ENCODE measurements around the gene LETM1. TPM values are rescaled to one million over a fixed set of nuclear protein-coding genes. Genes with fewer than 3 reads are reported as not detected.

The LETM1 gene
- total RNA-seq, 1 donor from 2014 or later = 60.3 TPM

GRCh38 chr4:1832690-1833089 is 23.3 kb downstream of the LETM1 start:
- no peak for DNase-seq (ENCODE audit: low read depth)
- FAIRE-seq = no peak
- Mint-ChIP-seq H3K36me3 (ENCODE audit: low read depth, unreplicated experiment) (peaks cover 17% of the 10 kb centered on the region), H3K9me3 (ENCODE audit: unreplicated experiment) (no peaks in the 10 kb centered on the region), H3K27me3 (ENCODE audit: low read depth, unreplicated experiment) (no peaks in the 10 kb centered on the region), H3K4me3 (ENCODE audit: unreplicated experiment) (no peak overlapping the region), H3K27ac (ENCODE audit: unreplicated experiment) (no peak overlapping the region), H3K4me1 (ENCODE audit: low read depth, unreplicated experiment) (peaks cover 7% of the 10 kb centered on the region)
- H3K4me1 ChIP-seq (ENCODE audit: insufficient read depth, low read length) = no peaks in the 10 kb centered on the region
- peaks cover 28% of the 10 kb centered on the region for H3K36me3 ChIP-seq (ENCODE audit: insufficient read depth, low read length)
- H3K4me3 ChIP-seq (ENCODE audit: insufficient read depth, low read depth, low read length) = no peak overlapping the region
- TF ChIP-seq CTCF (IDR thresholded peaks at IDR 0.05; ENCODE audit: insufficient read depth, low read depth, low read length) (no peak), EZH2 (IDR thresholded peaks at IDR 0.05; ENCODE audit: insufficient read depth, low read length) (no peak)
- no peak overlapping the region for H3K4me2 ChIP-seq (ENCODE audit: low read length)
- H3K27me3 ChIP-seq (ENCODE audit: insufficient read depth, low read length) = no peaks in the 10 kb centered on the region
- H3K27ac ChIP-seq (ENCODE audit: low read depth, low read length) = no peak overlapping the region
- no peak overlapping the region for H3K9ac ChIP-seq (ENCODE audit: low read length)
- no peaks in the 10 kb centered on the region for H3K9me3 ChIP-seq (ENCODE audit: insufficient read depth, low read depth, low read length)
- no peak overlapping the region for H2AFZ ChIP-seq (ENCODE audit: low read depth, low read length)
- peaks cover 36% of the 10 kb centered on the region for H4K20me1 ChIP-seq (ENCODE audit: insufficient read depth, low read length)
- H3K79me2 ChIP-seq (ENCODE audit: insufficient read depth, low read length) = no peaks in the 10 kb centered on the region

GRCh38 chr4:1831331-1831730 is 24.6 kb downstream of the LETM1 start:
- no peaks in the 10 kb centered on the region for H3K9me3 Mint-ChIP-seq (ENCODE audit: unreplicated experiment)
- no peak for FAIRE-seq
- peaks cover 7% of the 10 kb centered on the region for H3K4me1 Mint-ChIP-seq (ENCODE audit: low read depth, unreplicated experiment)
- no peak overlapping the region for H3K4me3 Mint-ChIP-seq (ENCODE audit: unreplicated experiment)
- H3K9ac ChIP-seq (ENCODE audit: low read length) = no peak overlapping the region
- H3K79me2 ChIP-seq (ENCODE audit: insufficient read depth, low read length) = no peaks in the 10 kb centered on the region
- H3K9me3 ChIP-seq (ENCODE audit: insufficient read depth, low read depth, low read length) = no peaks in the 10 kb centered on the region
- no peak overlapping the region for H3K4me2 ChIP-seq (ENCODE audit: low read length)
- peaks cover 36% of the 10 kb centered on the region for H4K20me1 ChIP-seq (ENCODE audit: insufficient read depth, low read length)
- no peaks in the 10 kb centered on the region for H3K27me3 ChIP-seq (ENCODE audit: insufficient read depth, low read length)
- H3K27me3 Mint-ChIP-seq (ENCODE audit: low read depth, unreplicated experiment) = no peaks in the 10 kb centered on the region
- TF ChIP-seq CTCF (IDR thresholded peaks at IDR 0.05; ENCODE audit: insufficient read depth, low read depth, low read length) = no peak
- TF ChIP-seq EZH2 (IDR thresholded peaks at IDR 0.05; ENCODE audit: insufficient read depth, low read length) = no peak
- H3K4me1 ChIP-seq (ENCODE audit: insufficient read depth, low read length) = no peaks in the 10 kb centered on the region
- peaks cover 29% of the 10 kb centered on the region for H3K36me3 ChIP-seq (ENCODE audit: insufficient read depth, low read length)
- DNase-seq (ENCODE audit: low read depth) = no peak
- H3K36me3 Mint-ChIP-seq (ENCODE audit: low read depth, unreplicated experiment) = peaks cover 20% of the 10 kb centered on the region
- H3K4me3 ChIP-seq (ENCODE audit: insufficient read depth, low read depth, low read length) = no peak overlapping the region
- no peak overlapping the region for H3K27ac Mint-ChIP-seq (ENCODE audit: unreplicated experiment)
- H3K27ac ChIP-seq (ENCODE audit: low read depth, low read length) = no peak overlapping the region
- no peak overlapping the region for H2AFZ ChIP-seq (ENCODE audit: low read depth, low read length)

DNA sequence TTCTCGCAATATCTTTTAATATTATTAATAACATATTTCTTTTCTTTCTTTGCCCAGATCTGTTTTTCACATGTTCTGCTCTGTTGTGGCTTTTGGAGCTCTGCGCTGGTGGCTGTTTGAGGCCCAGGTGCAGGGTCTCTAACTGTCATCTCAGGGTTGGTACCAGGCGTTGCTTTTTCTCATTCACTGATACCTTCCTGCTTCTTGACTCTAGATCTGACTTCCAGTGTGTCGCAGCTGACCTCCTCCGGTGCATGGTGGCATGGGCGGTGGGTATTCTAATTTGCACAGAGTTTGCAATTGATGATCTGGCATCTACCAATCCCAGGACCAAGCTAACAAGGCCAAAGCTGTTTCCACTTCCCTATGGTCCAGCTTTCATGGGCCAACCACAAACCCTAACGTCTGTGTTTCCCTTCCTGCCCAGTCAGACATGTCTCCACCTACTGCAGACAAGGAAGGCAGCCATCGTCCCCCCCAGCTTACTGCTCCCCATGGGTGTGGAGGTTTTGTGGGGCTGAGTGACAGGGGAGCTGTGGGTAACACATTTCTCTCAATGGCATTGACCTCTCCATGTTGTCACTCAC is 25.2 kb downstream of the LETM1 start:
- H3K9me3 ChIP-seq (ENCODE audit: insufficient read depth, low read depth, low read length) = no peaks in the 10 kb centered on the region
- no peak for FAIRE-seq
- Mint-ChIP-seq H3K36me3 (ENCODE audit: low read depth, unreplicated experiment) (peaks cover 25% of the 10 kb centered on the region), H3K4me1 (ENCODE audit: low read depth, unreplicated experiment) (peaks cover 7% of the 10 kb centered on the region), H3K4me3 (ENCODE audit: unreplicated experiment) (no peak overlapping the region), H3K27ac (ENCODE audit: unreplicated experiment) (no peak overlapping the region), H3K9me3 (ENCODE audit: unreplicated experiment) (no peaks in the 10 kb centered on the region), H3K27me3 (ENCODE audit: low read depth, unreplicated experiment) (no peaks in the 10 kb centered on the region)
- no peaks in the 10 kb centered on the region for H3K27me3 ChIP-seq (ENCODE audit: insufficient read depth, low read length)
- no peak for DNase-seq (ENCODE audit: low read depth)
- no peaks in the 10 kb centered on the region for H3K79me2 ChIP-seq (ENCODE audit: insufficient read depth, low read length)
- H3K36me3 ChIP-seq (ENCODE audit: insufficient read depth, low read length) = peaks cover 28% of the 10 kb centered on the region
- H2AFZ ChIP-seq (ENCODE audit: low read depth, low read length) = no peak overlapping the region
- H3K4me1 ChIP-seq (ENCODE audit: insufficient read depth, low read length) = no peaks in the 10 kb centered on the region
- peaks cover 41% of the 10 kb centered on the region for H4K20me1 ChIP-seq (ENCODE audit: insufficient read depth, low read length)
- H3K4me2 ChIP-seq (ENCODE audit: low read length) = no peak overlapping the region
- TF ChIP-seq EZH2 (IDR thresholded peaks at IDR 0.05; ENCODE audit: insufficient read depth, low read length) (no peak), CTCF (IDR thresholded peaks at IDR 0.05; ENCODE audit: insufficient read depth, low read depth, low read length) (no peak)
- H3K9ac ChIP-seq (ENCODE audit: low read length) = no peak overlapping the region
- no peak overlapping the region for H3K27ac ChIP-seq (ENCODE audit: low read depth, low read length)
- H3K4me3 ChIP-seq (ENCODE audit: insufficient read depth, low read depth, low read length) = no peak overlapping the region

Measured in astrocyte (in vitro differentiated cells and primary cell).